NCI-H748 (cell line): ENCODE results near the gene GALK1.

ENCODE experiments used
- DNase-seq: peaks from one replicate; lab custom pipeline; 2025; ENCODE audit not compliant: unreplicated experiment; lab: John Stamatoyannopoulos, UW

The GALK1 gene

GRCh38 chr17:75729351-75729750 is 35.6 kb downstream of the GALK1 start:
- no peak for DNase-seq

GRCh38 chr17:75727391-75727790 is 37.6 kb downstream of the GALK1 start:
- DNase-seq: no peak

GRCh38 chr17:75725504-75725903 is 39.5 kb downstream of the GALK1 start:
- DNase-seq: no peak

- DNase-seq: no peak
Measured at GRCh38 chr17:75724016-75725003, 40.7 kb downstream of the GALK1 start.

GRCh38 chr17:75723171-75723930 is 41.6 kb downstream of the GALK1 start:
- DNase-seq: no peak

GRCh38 chr17:75722542-75723095 is 42.4 kb downstream of the GALK1 start:
- DNase-seq: no peak

- no peak for DNase-seq
Measured at GRCh38 chr17:75722076-75722475, 42.9 kb downstream of the GALK1 start.

- DNase-seq: no peak
Measured at GRCh38 chr17:75721463-75722011, 43.5 kb downstream of the GALK1 start.

GRCh38 chr17:75720656-75721462 is 44.1 kb downstream of the GALK1 start, which contains the start of gene ITGB4:
TSS of gene ITGB4 (plus strand) at chr17:75721459. CDS start at chr17:75724704, 3,245 bp downstream.
- DNase-seq: no peak

- no peak for DNase-seq
Measured at GRCh38 chr17:75719732-75720131, 45.3 kb downstream of the GALK1 start.

- DNase-seq: no peak
Measured at GRCh38 chr17:75712446-75712845, 52.5 kb downstream of the GALK1 start.
